ENCODE data around the gene FTO.

Gene FTO

GRCh38 chr16:54049591-54050458 is 345.9 kb downstream of the FTO start:
- no peak overlapping the region for H3K27ac ChIP-seq
- no peak for TF ChIP-seq CTCF (conservative IDR thresholded peaks at IDR 0.05)
- no peak for TF ChIP-seq ZFX (IDR thresholded peaks at IDR 0.05)

- H3K27ac ChIP-seq: no peak overlapping the region
Measured at GRCh38 chr16:54050459-54051210, 346.7 kb downstream of the FTO start.

GRCh38 chr16:54051821-54052220 is 347.9 kb downstream of the FTO start:
- no peak for TF ChIP-seq CTCF (conservative IDR thresholded peaks at IDR 0.05)
- TF ChIP-seq ZFX (IDR thresholded peaks at IDR 0.05): no peak
- no peak overlapping the region for H3K27ac ChIP-seq

More at GRCh38 chr16:54050459-54051210, 346.7 kb downstream of the FTO start:
- TF ChIP-seq ZFX (IDR thresholded peaks at IDR 0.05): no peak
- TF ChIP-seq CTCF (conservative IDR thresholded peaks at IDR 0.05): no peak

- TF ChIP-seq ZFX (IDR thresholded peaks at IDR 0.05) (no peak), CTCF (conservative IDR thresholded peaks at IDR 0.05) (no peak)
- no peak overlapping the region for H3K27ac ChIP-seq
Measured at GRCh38 chr16:54052271-54052670, 348.3 kb downstream of the FTO start.

GRCh38 chr16:54053891-54054820 is 350.2 kb downstream of the FTO start:
- no peak overlapping the region for H3K27ac ChIP-seq
- TF ChIP-seq CTCF (conservative IDR thresholded peaks at IDR 0.05): no peak
- no peak for TF ChIP-seq ZFX (IDR thresholded peaks at IDR 0.05)

GRCh38 chr16:54055191-54055590 is 351.2 kb downstream of the FTO start:
- TF ChIP-seq ZFX (IDR thresholded peaks at IDR 0.05): no peak
- TF ChIP-seq CTCF (conservative IDR thresholded peaks at IDR 0.05): no peak
- H3K27ac ChIP-seq: no peak overlapping the region
